ENCODE data around the gene MYO1H.

Gene MYO1H

GRCh38 chr12:109480356-109480755 is 132.7 kb downstream of the MYO1H start:
- H3K9me3 ChIP-seq (ENCODE audit: low read length), result no peaks in the 10 kb centered on the region
- no peaks in the 10 kb centered on the region for H3F3A ChIP-seq (ENCODE audit: insufficient read depth, low read length)
- no peak overlapping the region for H3K9ac ChIP-seq (ENCODE audit: low read length)
- H4K20me1 ChIP-seq (ENCODE audit: insufficient read depth, low read length), result no peaks in the 10 kb centered on the region
- no peak overlapping the region for H3K4me2 ChIP-seq (ENCODE audit: low read length)
- no peak overlapping the region for H2AFZ ChIP-seq (ENCODE audit: low read length)
- no peak overlapping the region for H3K4me3 ChIP-seq (ENCODE audit: low read depth, low read length, poor library complexity, severe bottlenecking)
- H3K27me3 ChIP-seq (ENCODE audit: insufficient read depth, low read length), result no peaks in the 10 kb centered on the region
- H3K27ac ChIP-seq (ENCODE audit: low read depth, low read length, poor library complexity, severe bottlenecking), result no peak overlapping the region
- no peaks in the 10 kb centered on the region for H3K9me2 ChIP-seq (ENCODE audit: low read depth, low read length)
- TF ChIP-seq EZH2 (IDR thresholded peaks at IDR 0.05; ENCODE audit: borderline replicate concordance, low read length) (no peak), CTCF (IDR thresholded peaks at IDR 0.05; ENCODE audit: low read length) (no peak)
- peaks cover 5% of the 10 kb centered on the region; the same call in 1 of the 2 replicates for H3K36me3 ChIP-seq (ENCODE audit: insufficient read depth, low read length)
- H3K4me1 ChIP-seq (ENCODE audit: insufficient read depth, low read length, severe bottlenecking), result peaks cover 18% of the 10 kb centered on the region
- H3K79me2 ChIP-seq (ENCODE audit: insufficient read depth, low read length), result peaks cover 22% of the 10 kb centered on the region

DNA sequence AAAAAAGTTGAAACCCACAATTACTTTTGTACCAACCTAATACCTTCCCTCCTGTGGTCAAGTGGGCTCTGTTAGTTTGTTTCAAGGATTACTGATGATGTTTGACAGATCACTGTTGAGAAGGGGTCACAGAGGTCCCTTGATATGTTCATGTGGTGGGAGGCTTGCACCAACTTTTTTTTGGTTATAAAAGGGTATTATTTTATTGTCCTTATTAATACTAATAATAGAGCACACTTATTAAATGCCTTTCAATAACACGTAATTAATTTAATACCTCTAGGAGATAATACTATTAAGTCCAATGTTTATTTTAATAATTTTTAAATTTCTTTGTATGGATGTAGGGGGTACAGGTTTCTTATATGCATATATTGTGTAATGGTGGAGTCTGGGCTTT is 134.2 kb downstream of the MYO1H start:
- Histone ChIP-seq H3F3A (ENCODE audit: insufficient read depth, low read length) (no peaks in the 10 kb centered on the region), H3K9me3 (ENCODE audit: low read length) (no peaks in the 10 kb centered on the region), H3K9me2 (ENCODE audit: low read depth, low read length) (no peaks in the 10 kb centered on the region), H3K9ac (ENCODE audit: low read length) (no peak overlapping the region), H2AFZ (ENCODE audit: low read length) (no peak overlapping the region), H3K79me2 (ENCODE audit: insufficient read depth, low read length) (peaks cover 7% of the 10 kb centered on the region; the same call in 1 of the 2 replicates), H3K4me3 (ENCODE audit: low read depth, low read length, poor library complexity, severe bottlenecking) (no peak overlapping the region), H3K27me3 (ENCODE audit: insufficient read depth, low read length) (no peaks in the 10 kb centered on the region), H3K36me3 (ENCODE audit: insufficient read depth, low read length) (peaks cover 12% of the 10 kb centered on the region; the same call in 1 of the 2 replicates), H3K4me2 (ENCODE audit: low read length) (no peak overlapping the region), H3K4me1 (ENCODE audit: insufficient read depth, low read length, severe bottlenecking) (peaks cover 10% of the 10 kb centered on the region), H3K27ac (ENCODE audit: low read depth, low read length, poor library complexity, severe bottlenecking) (no peak overlapping the region), H4K20me1 (ENCODE audit: insufficient read depth, low read length) (no peaks in the 10 kb centered on the region)
- TF ChIP-seq CTCF (IDR thresholded peaks at IDR 0.05; ENCODE audit: low read length), result no peak
- TF ChIP-seq EZH2 (IDR thresholded peaks at IDR 0.05; ENCODE audit: borderline replicate concordance, low read length), result no peak

DNA sequence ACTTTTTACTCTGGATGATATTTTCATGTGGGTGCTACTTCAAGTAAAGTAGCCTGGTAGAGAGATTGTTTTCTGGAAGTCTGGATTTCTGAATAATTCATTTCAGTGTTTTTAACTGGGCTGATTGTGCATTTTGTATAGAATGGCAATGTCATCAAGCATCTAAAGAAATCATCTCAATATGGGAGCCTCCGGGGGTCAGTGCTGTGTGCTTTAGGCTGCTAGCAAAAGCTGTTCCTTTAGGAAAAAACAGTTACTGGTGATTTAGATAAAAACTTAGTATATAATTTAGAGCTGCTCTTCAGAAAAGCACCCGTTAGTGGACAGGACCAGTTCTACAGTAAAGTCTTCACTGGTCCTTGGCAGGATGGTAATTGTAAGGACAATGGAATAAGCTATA is 134.8 kb downstream of the MYO1H start:
- no peak overlapping the region for H3K27ac ChIP-seq (ENCODE audit: low read depth, low read length, poor library complexity, severe bottlenecking)
- no peaks in the 10 kb centered on the region for H3K27me3 ChIP-seq (ENCODE audit: insufficient read depth, low read length)
- no peaks in the 10 kb centered on the region for H3F3A ChIP-seq (ENCODE audit: insufficient read depth, low read length)
- H3K4me2 ChIP-seq (ENCODE audit: low read length), result no peak overlapping the region
- H4K20me1 ChIP-seq (ENCODE audit: insufficient read depth, low read length), result no peaks in the 10 kb centered on the region
- TF ChIP-seq EZH2 (IDR thresholded peaks at IDR 0.05; ENCODE audit: borderline replicate concordance, low read length), result no peak
- no peak for TF ChIP-seq CTCF (IDR thresholded peaks at IDR 0.05; ENCODE audit: low read length)
- no peaks in the 10 kb centered on the region for H3K9me2 ChIP-seq (ENCODE audit: low read depth, low read length)
- H3K36me3 ChIP-seq (ENCODE audit: insufficient read depth, low read length), result peaks cover 15% of the 10 kb centered on the region; the same call in 1 of the 2 replicates
- H3K9me3 ChIP-seq (ENCODE audit: low read length), result no peaks in the 10 kb centered on the region
- H3K4me1 ChIP-seq (ENCODE audit: insufficient read depth, low read length, severe bottlenecking), result peaks cover 10% of the 10 kb centered on the region
- no peak overlapping the region for H2AFZ ChIP-seq (ENCODE audit: low read length)
- H3K9ac ChIP-seq (ENCODE audit: low read length), result no peak overlapping the region
- H3K79me2 ChIP-seq (ENCODE audit: insufficient read depth, low read length), result peaks cover 6% of the 10 kb centered on the region; the same call in 1 of the 2 replicates
- no peak overlapping the region for H3K4me3 ChIP-seq (ENCODE audit: low read depth, low read length, poor library complexity, severe bottlenecking)
